Liver (tissue), 9 donors: ENCODE results near the gene ERICH4. TPM values are rescaled to one million over a fixed set of nuclear protein-coding genes. Genes with fewer than 3 reads are reported as not detected.

Source experiments
- DNase-seq: peaks from one replicate; pipeline ENCODE4 v3.0.0-alpha.2; 2017; ENCODE audit warnings: low spot score
- H3K27ac ChIP-seq, 2 donors: one replicate each; pipeline ENCODE4 v1.7.0; 2013; ENCODE audit warnings: inconsistent platforms in 2 of 2, low read length in 2 of 2, control low read depth in 1 of 2, low read depth in 1 of 2, mild to moderate bottlenecking in 1 of 2
- H3K27me3 ChIP-seq, 4 donors: one replicate each; pipeline versions ENCODE4 v1.6.1 to v1.7.0; 2013; ENCODE audit warnings: low read length in 3 of 4, inconsistent platforms in 1 of 4, mild to moderate bottlenecking in 1 of 4, moderate library complexity in 1 of 4; ENCODE audit not compliant: control insufficient read depth in 4 of 4, insufficient read depth in 4 of 4
- H3K36me3 ChIP-seq, 4 donors: one replicate each; pipeline versions ENCODE4 v1.6.1 to v1.7.0; 2013; ENCODE audit warnings: low read length in 3 of 4, mild to moderate bottlenecking in 3 of 4, low read depth in 1 of 4, moderate library complexity in 1 of 4; ENCODE audit not compliant: control insufficient read depth in 4 of 4, insufficient read depth in 3 of 4
- H3K4me1 ChIP-seq, 4 donors: one replicate each; pipeline versions ENCODE4 v1.6.1 to v1.7.0; 2013; ENCODE audit warnings: low read length in 3 of 4, mild to moderate bottlenecking in 3 of 4, moderate library complexity in 1 of 4; ENCODE audit not compliant: control insufficient read depth in 4 of 4, insufficient read depth in 4 of 4
- H3K4me3 ChIP-seq, 3 donors: one replicate each; pipeline versions ENCODE4 v1.6.1 to v1.7.0; 2013; ENCODE audit warnings: low read length in 3 of 3, control low read depth in 1 of 3, low read depth in 1 of 3, mild to moderate bottlenecking in 1 of 3
- H3K9ac ChIP-seq, 2 donors: one replicate each; pipeline ENCODE4 v1.7.0; 2013; ENCODE audit warnings: low read length in 2 of 2, mild to moderate bottlenecking in 2 of 2, moderate library complexity in 2 of 2, control low read depth in 1 of 2, low read depth in 1 of 2
- H3K9me3 ChIP-seq, 4 donors: one replicate each; pipeline versions ENCODE4 v1.6.1 to v1.7.0; 2013; ENCODE audit warnings: low read length in 3 of 4; ENCODE audit not compliant: control insufficient read depth in 4 of 4
- ATF3 ChIP-seq: IDR thresholded peaks from 2 replicates; pipeline ENCODE4 v1.6.1; 2016; ENCODE audit warnings: antibody characterized with exemption
- CTCF ChIP-seq: fragments of 150-350 bp; IDR thresholded peaks from 2 replicates; pipeline ENCODE4 v1.5.1; 2017; ENCODE audit warnings: improper control_type of control experiment, low read depth, low read length; ENCODE audit not compliant: missing input control
- EGR1 ChIP-seq, 2 donors: IDR thresholded peaks; 2 replicates each; pipeline ENCODE4 v1.6.1; 2016 to 2018; ENCODE audit warnings: antibody characterized with exemption in 2 of 2, low read depth in 2 of 2
- FOXA1 ChIP-seq: IDR thresholded peaks from 2 replicates; pipeline ENCODE4 v1.6.1; 2016; ENCODE audit warnings: antibody characterized with exemption
- FOXA2 ChIP-seq: IDR thresholded peaks from 2 replicates; pipeline ENCODE4 v1.6.1; 2016; ENCODE audit warnings: antibody characterized with exemption
- GABPA ChIP-seq, 2 donors: IDR thresholded peaks in 1 of 2; conservative IDR thresholded peaks in 1 of 2; 2 replicates each; pipeline ENCODE4 v1.6.1; 2016; ENCODE audit warnings: antibody characterized with exemption in 2 of 2, mild to moderate bottlenecking in 1 of 2, moderate library complexity in 1 of 2
- HNF4A ChIP-seq, 2 donors: conservative IDR thresholded peaks; 2 replicates each; pipeline ENCODE4 v1.6.1; 2016; ENCODE audit warnings: antibody characterized with exemption in 2 of 2, mild to moderate bottlenecking in 2 of 2
- HNF4G ChIP-seq: IDR thresholded peaks from 2 replicates; pipeline ENCODE4 v1.6.1; 2016; ENCODE audit warnings: antibody characterized with exemption
- JUND ChIP-seq, 2 donors: IDR thresholded peaks; 2 replicates each; pipeline ENCODE4 v1.6.1; 2016; ENCODE audit warnings: antibody characterized with exemption in 2 of 2
- MAX ChIP-seq: IDR thresholded peaks from 2 replicates; pipeline ENCODE4 v1.6.1; 2016; ENCODE audit warnings: antibody characterized with exemption
- NR2F2 ChIP-seq: IDR thresholded peaks from 2 replicates; pipeline ENCODE4 v1.6.1; 2016; ENCODE audit warnings: antibody characterized with exemption
- RAD21 ChIP-seq, 2 donors: IDR thresholded peaks; 2 replicates each; pipeline ENCODE4 v1.6.1; 2016; ENCODE audit warnings: antibody characterized with exemption in 2 of 2, mild to moderate bottlenecking in 2 of 2
- REST ChIP-seq: IDR thresholded peaks from 2 replicates; pipeline ENCODE4 v1.6.1; 2016; ENCODE audit warnings: antibody characterized with exemption, mild to moderate bottlenecking
- RXRA ChIP-seq, 2 donors: IDR thresholded peaks; 2 replicates each; pipeline ENCODE4 v1.6.1; 2017 to 2018; ENCODE audit warnings: antibody characterized with exemption in 2 of 2, mild to moderate bottlenecking in 1 of 2
- SP1 ChIP-seq: IDR thresholded peaks from 2 replicates; pipeline ENCODE4 v1.6.1; 2018; ENCODE audit warnings: antibody characterized with exemption, mild to moderate bottlenecking
- TAF1 ChIP-seq: conservative IDR thresholded peaks from 2 replicates; pipeline ENCODE4 v1.6.1; 2016; ENCODE audit warnings: antibody characterized with exemption, mild to moderate bottlenecking
- YY1 ChIP-seq: IDR thresholded peaks from 2 replicates; pipeline ENCODE4 v1.6.1; 2016; ENCODE audit warnings: antibody characterized with exemption, mild to moderate bottlenecking
- WGBS: extraction: QIAGEN DNeasy Blood & Tissue Kit; methylation state at CpG from one replicate; pipeline ENCODE4 v1.1.7; 2013; 5-methylcytosine and 5-hydroxymethylcytosine counted together
- polyA plus RNA-seq, 2 donors: library from polyadenylated mRNA; stranded (reverse) in 1 of 2; unstranded in 1 of 2; fragments of 200-250 nt in 1 of 2; fragments of >200 nt in 1 of 2; fragmentation: Nextera tagmentation in 1 of 2; extraction: Ambion mirVana in 1 of 2; gene quantifications; one replicate each; pipeline versions ENCODE4 v1.2.1 to v1.2.3, GENCODE V29; 2013 to 2015
- total RNA-seq, 2 donors: library from RNA; depleted of rRNA; stranded (reverse); fragments of >200 nt; gene quantifications; one replicate each; pipeline ENCODE4 v1.2.3, GENCODE V29; 2014
- TF ChIP-seq, protein P1 (sequence below): IDR thresholded peaks from 2 replicates; pipeline ENCODE4 v1.6.1; 2016; ENCODE audit warnings: antibody characterized with exemption
- donor health status: healthy.
- donor health status: healthy.
- donor health status: healthy.
- donor health status: healthy.
- donor health status: healthy.

The ERICH4 gene
- total and polyA plus RNA-seq, 4 donors: not detected

DNA sequence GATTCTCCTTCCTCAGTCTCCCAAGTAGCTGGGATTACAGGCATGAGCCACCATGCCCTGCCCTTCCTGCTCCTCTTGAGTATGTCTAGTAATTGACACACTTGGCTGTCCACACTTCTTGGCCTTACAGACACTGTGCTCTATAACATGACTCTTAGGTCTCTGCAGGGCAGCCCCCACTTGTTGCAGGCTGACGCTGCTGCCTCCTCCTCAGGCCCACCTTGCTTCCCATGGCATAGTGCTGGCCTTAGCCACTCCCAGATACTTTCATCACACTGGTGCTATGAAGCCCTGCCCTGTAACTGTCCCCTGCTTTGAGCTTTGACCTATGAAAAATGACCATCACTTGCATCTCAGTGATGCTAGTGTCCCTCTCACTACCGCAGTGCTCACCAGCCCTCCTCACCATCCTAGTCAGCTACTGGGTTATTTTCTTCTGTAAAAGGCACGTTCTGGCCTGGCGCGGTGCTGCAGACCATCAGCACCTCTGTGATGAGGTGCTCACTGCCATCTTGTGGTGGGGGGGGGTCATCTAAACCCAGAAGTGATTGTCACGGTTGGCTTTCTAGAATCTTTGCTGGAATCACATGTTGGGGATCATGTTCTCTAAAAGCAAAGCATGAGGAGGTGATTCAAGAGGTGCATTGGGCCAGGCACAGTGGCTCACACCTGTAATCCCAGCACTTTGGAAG lies 9.8 kb downstream of the ERICH4 start:
- no peak overlapping the region for H3K27ac ChIP-seq
- H3K4me3 ChIP-seq: no peak overlapping the region
- DNase-seq: no peak
- no peaks in the 10 kb centered on the region for H3K36me3 ChIP-seq
- 57% methylated on average over 6 of the region's 6 CpGs for WGBS
- H3K9ac ChIP-seq: no peak overlapping the region
- H3K4me1 ChIP-seq: no peaks in the 10 kb centered on the region
- H3K9me3 ChIP-seq: no peaks in the 10 kb centered on the region
- TF ChIP-seq JUND (IDR thresholded peaks at IDR 0.05) (no peak), REST (no peak), FOXA1 (no peak), HNF4A (conservative IDR thresholded peaks at IDR 0.05) (no peak), NR2F2 (no peak), FOXA2 (no peak), YY1 (no peak)
- no peaks in the 10 kb centered on the region for H3K27me3 ChIP-seq

GRCh38 chr19:41455936-41456335 lies 13.0 kb downstream of the ERICH4 start:
- Histone ChIP-seq H3K36me3 (no peaks in the 10 kb centered on the region), H3K4me3 (no peak overlapping the region), H3K4me1 (no peaks in the 10 kb centered on the region), H3K27ac (no peak overlapping the region), H3K27me3 (peaks cover 0 to 6% (median 0%) of the 10 kb centered on the region in 4 donors), H3K9ac (no peak overlapping the region), H3K9me3 (no peaks in the 10 kb centered on the region)
- no peak for TF ChIP-seq HNF4G
- no peak for TF ChIP-seq ATF3
- TF ChIP-seq REST: no peak
- no peak for TF ChIP-seq NR2F2
- TF ChIP-seq RXRA (IDR thresholded peaks at IDR 0.05): no peak
- TF ChIP-seq RAD21 (IDR thresholded peaks at IDR 0.05): no peak
- TF ChIP-seq FOXA1: no peak
- TF ChIP-seq FOXA2: no peak
- no peak for TF ChIP-seq MAX
- no peak for TF ChIP-seq YY1
- TF ChIP-seq CTCF: no peak
- no peak for TF ChIP-seq TAF1
- TF ChIP-seq JUND (IDR thresholded peaks at IDR 0.05): no peak
- no peak for TF ChIP-seq GABPA (IDR thresholded peaks at IDR 0.05 in 1 of 2, conservative IDR thresholded peaks at IDR 0.05 in 1 of 2)
- TF ChIP-seq SP1: no peak
- no peak for TF ChIP-seq EGR1 (IDR thresholded peaks at IDR 0.05; ENCODE audit: low read depth in 2 of 2)
- TF ChIP-seq, protein P1, sequence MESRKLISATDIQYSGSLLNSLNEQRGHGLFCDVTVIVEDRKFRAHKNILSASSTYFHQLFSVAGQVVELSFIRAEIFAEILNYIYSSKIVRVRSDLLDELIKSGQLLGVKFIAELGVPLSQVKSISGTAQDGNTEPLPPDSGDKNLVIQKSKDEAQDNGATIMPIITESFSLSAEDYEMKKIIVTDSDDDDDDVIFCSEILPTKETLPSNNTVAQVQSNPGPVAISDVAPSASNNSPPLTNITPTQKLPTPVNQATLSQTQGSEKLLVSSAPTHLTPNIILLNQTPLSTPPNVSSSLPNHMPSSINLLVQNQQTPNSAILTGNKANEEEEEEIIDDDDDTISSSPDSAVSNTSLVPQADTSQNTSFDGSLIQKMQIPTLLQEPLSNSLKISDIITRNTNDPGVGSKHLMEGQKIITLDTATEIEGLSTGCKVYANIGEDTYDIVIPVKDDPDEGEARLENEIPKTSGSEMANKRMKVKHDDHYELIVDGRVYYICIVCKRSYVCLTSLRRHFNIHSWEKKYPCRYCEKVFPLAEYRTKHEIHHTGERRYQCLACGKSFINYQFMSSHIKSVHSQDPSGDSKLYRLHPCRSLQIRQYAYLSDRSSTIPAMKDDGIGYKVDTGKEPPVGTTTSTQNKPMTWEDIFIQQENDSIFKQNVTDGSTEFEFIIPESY: no peak
- no peak for TF ChIP-seq HNF4A (conservative IDR thresholded peaks at IDR 0.05)
- WGBS: 22% methylated on average over 2 of the region's 2 CpGs
- DNase-seq: no peak
